IPS-18a (cell line): Measurements from ENCODE around the gene ZNF213.
"Not testable (repeated sequence)": the region's sequence is repeated elsewhere in the genome, so short reads cannot be mapped to it uniquely, and the experiment has no call there.

Source experiments
- H3K27ac ChIP-seq: one replicate; pipeline ENCODE4 v1.5.1; 2013; ENCODE audit warnings: low read length
- H3K27me3 ChIP-seq: one replicate; pipeline ENCODE4 v1.6.1; 2013; ENCODE audit warnings: mild to moderate bottlenecking, low read length; ENCODE audit not compliant: control insufficient read depth, insufficient read depth
- H3K36me3 ChIP-seq: one replicate; pipeline ENCODE4 v1.6.1; 2013; ENCODE audit warnings: low read depth, low read length; ENCODE audit not compliant: control insufficient read depth
- H3K4me1 ChIP-seq: one replicate; pipeline ENCODE4 v1.6.1; 2013; ENCODE audit warnings: low read depth, low read length; ENCODE audit not compliant: control insufficient read depth
- H3K4me3 ChIP-seq: one replicate; pipeline ENCODE4 v1.5.1; 2013; ENCODE audit warnings: low read length
- H3K9ac ChIP-seq: one replicate; pipeline ENCODE4 v1.6.1; 2013; ENCODE audit warnings: mild to moderate bottlenecking, low read length, moderate library complexity
- H3K9me3 ChIP-seq: one replicate; pipeline ENCODE4 v1.6.1; 2013; ENCODE audit warnings: low read depth, low read length; ENCODE audit not compliant: control insufficient read depth

ZNF213 gene

GRCh38 chr16:3138823-3139426, 4.1 kb downstream of the ZNF213 start:
- Histone ChIP-seq H3K4me3 (no peak overlapping the region), H3K27me3 (no peaks in the 10 kb centered on the region), H3K27ac (no peak overlapping the region), H3K9me3 (no peaks in the 10 kb centered on the region), H3K9ac (no peak overlapping the region), H3K36me3 (no peaks in the 10 kb centered on the region), H3K4me1 (no peaks in the 10 kb centered on the region)

GRCh38 chr16:3139561-3139960, 4.7 kb downstream of the ZNF213 start:
- H3K27me3 ChIP-seq, H3K9ac ChIP-seq, H3K4me1 ChIP-seq, H3K36me3 ChIP-seq, H3K4me3 ChIP-seq, H3K27ac ChIP-seq, H3K9me3 ChIP-seq: not testable (repeated sequence)

DNA sequence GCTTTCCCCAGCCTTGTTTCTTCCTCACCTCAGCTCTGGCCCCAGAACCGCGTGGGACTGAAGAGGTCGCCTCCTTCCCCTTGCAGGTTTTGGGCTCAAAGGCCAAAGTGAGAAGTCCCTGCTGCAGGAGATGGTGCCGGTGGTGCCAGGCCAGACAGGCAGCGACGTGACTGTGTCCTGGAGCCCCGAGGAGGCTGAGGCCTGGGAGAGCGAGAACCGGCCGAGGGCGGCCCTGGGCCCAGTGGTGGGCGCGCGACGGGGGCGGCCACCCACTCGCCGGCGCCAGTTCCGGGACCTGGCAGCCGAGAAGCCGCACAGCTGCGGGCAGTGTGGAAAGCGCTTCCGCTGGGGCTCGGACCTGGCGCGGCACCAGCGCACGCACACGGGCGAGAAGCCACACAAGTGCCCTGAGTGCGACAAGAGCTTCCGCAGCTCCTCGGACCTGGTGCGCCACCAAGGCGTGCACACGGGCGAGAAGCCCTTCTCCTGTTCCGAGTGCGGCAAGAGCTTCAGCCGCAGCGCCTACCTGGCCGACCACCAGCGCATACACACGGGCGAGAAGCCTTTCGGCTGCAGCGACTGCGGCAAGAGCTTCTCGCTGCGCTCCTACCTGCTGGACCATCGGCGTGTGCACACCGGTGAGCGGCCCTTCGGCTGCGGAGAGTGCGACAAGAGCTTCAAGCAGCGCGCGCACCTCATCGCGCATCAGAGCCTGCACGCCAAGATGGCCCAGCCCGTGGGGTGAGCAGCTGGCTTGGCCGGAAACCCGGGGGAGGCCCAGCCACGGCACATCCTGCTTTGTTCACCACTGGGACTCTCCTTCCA, 6.0 kb downstream of the ZNF213 start:
- no peaks in the 10 kb centered on the region for H3K9me3 ChIP-seq
- no peaks in the 10 kb centered on the region for H3K4me1 ChIP-seq
- no peak overlapping the region for H3K27ac ChIP-seq
- H3K36me3 ChIP-seq, result no peaks in the 10 kb centered on the region
- H3K27me3 ChIP-seq, result no peaks in the 10 kb centered on the region
- H3K4me3 ChIP-seq, result no peak overlapping the region
- no peak overlapping the region for H3K9ac ChIP-seq

DNA sequence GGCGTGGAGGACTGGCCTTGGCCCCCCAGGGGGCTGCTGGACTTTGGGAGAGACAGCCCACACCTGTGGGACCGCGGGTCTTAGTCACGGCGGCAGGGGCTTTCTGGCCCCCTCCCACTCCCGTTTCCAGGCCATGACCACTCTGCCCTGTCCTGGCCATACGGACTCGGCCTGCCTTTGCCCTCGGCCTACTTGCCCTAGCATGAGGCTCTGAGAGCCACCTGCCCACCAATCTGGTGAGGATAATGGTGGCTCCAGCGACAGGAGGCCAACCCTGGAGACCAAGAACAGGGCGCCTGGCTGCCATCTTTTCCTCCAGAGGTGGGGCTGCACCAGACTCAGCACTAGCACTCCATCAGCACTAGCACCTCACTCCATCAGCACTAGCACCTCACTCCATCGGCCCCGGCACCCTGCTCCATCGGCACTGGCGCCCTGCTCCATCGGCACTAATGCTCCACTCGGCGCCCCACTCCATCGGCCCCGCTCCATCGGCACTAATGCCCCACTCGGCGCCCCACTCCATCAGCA, 7.0 kb downstream of the ZNF213 start:
- H3K9ac ChIP-seq, result no peak overlapping the region
- no peaks in the 10 kb centered on the region for H3K9me3 ChIP-seq
- no peaks in the 10 kb centered on the region for H3K36me3 ChIP-seq

DNA sequence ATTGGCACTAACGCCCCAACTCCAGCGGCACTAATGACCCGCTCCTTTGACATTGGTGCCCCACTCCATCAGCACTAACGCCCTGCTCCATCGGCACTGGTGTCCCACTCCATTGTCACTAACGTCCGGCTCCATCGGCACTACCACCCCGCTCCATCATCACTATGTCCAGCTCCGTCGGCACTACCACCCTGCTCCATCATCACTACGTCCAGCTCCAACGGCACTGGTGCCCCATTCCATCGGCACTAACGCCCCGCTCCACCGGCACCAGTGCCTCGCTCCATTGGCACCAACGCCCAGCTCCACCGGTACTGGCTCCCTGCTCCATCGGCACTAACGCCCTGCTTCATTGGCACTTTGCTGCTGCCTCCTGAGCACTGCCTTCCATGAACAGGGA, 7.5 kb downstream of the ZNF213 start:
- H3K9me3 ChIP-seq, result no peaks in the 10 kb centered on the region
- no peaks in the 10 kb centered on the region for H3K36me3 ChIP-seq
- H3K27me3 ChIP-seq, result no peaks in the 10 kb centered on the region
- H3K27ac ChIP-seq, result no peak overlapping the region
- no peak overlapping the region for H3K9ac ChIP-seq
- H3K4me1 ChIP-seq, result no peaks in the 10 kb centered on the region
- no peak overlapping the region for H3K4me3 ChIP-seq

More for the DNA sequence above, 7.0 kb downstream of the ZNF213 start:
- Histone ChIP-seq H3K27ac (no peak overlapping the region), H3K4me1 (no peaks in the 10 kb centered on the region), H3K4me3 (no peak overlapping the region), H3K27me3 (no peaks in the 10 kb centered on the region)

DNA sequence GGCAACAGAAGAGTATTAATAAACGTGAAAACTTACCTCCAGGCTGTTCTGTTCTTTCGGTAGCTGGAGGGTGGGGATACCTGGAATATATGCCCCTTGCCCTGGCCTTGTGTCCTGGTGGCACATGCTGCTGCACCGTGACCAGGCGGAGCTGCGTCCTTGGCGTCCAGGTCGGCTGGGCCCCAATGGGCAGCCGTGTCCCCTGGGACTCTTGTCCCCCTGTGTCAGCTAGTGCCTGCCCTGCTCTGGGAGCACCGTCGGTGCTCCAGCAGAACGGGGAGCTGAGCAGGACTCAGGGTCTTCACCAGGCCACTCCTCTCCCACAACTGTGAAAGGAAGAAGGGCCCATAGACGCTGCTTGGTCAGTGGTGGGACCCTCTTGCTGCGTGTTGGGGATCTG, 7.9 kb downstream of the ZNF213 start:
- no peaks in the 10 kb centered on the region for H3K4me1 ChIP-seq
- H3K9me3 ChIP-seq, result no peaks in the 10 kb centered on the region

DNA sequence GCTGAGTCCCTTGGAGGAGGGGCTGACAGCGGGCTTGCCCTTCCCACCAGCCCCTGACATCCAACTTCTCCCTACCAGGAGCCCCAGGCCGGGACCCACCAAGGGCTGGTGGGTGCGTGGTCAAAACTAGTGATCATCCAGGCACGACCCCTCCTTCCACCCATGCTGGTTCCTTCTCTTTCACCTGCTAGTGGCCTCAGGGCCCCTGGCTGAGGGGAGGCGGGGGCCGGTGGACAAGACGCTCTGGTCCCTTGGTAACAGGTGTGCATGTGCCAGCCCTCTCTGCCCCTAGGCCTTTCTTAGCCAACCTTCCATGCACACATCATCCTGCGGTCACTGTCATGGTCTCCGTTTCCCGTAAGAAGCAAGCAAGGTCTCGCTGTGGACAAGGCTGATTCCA, 8.4 kb downstream of the ZNF213 start:
- Histone ChIP-seq H3K9ac (no peak overlapping the region), H3K27ac (no peak overlapping the region), H3K4me3 (no peak overlapping the region), H3K4me1 (no peaks in the 10 kb centered on the region), H3K27me3 (peaks cover 8% of the 10 kb centered on the region), H3K36me3 (no peaks in the 10 kb centered on the region), H3K9me3 (no peaks in the 10 kb centered on the region)

More for the DNA sequence above, 7.9 kb downstream of the ZNF213 start:
- H3K4me3 ChIP-seq, result no peak overlapping the region
- no peaks in the 10 kb centered on the region for H3K36me3 ChIP-seq
- no peak overlapping the region for H3K27ac ChIP-seq
- peaks cover 3% of the 10 kb centered on the region for H3K27me3 ChIP-seq
- no peak overlapping the region for H3K9ac ChIP-seq

GRCh38 chr16:3143598-3144320, 8.9 kb downstream of the ZNF213 start:
- H3K4me3 ChIP-seq, result no peak overlapping the region
- no peaks in the 10 kb centered on the region for H3K4me1 ChIP-seq

DNA sequence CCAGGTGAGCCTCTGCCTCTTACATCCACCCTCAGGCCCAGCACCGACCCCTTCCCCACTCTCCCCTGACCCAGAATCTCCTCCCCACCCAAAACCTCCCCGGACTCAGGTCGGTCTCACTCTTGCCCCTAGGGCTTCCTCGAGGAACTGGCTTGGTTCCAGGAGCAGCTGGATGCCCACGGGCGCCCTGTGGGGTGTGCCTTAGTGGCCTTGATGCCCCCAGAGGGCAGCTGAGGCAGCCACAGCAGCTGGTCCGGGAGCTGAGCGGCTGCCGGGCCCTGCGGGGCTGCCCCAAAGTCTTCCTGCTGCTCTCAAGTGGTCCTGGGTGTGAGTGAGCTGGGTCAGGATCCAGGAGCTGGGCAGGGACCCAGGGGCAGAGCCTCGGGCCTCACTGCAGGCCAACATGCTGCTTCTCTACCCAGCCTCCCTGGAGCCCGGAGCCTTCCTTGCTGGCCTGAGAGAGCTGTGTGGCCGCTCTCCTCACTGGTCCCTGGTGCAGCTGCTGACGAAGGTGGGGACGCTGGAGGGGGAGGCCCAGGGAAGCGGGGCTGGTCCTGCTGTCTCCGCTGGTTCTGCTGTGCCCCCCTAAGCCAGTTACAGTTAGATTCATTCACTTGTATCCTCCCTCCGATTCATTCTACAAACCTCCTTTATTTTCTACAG, 9.6 kb downstream of the ZNF213 start:
- Histone ChIP-seq H3K27ac (no peak overlapping the region), H3K4me3 (no peak overlapping the region), H3K9ac (no peak overlapping the region), H3K27me3 (peaks cover 20% of the 10 kb centered on the region), H3K9me3 (no peaks in the 10 kb centered on the region), H3K36me3 (no peaks in the 10 kb centered on the region), H3K4me1 (no peaks in the 10 kb centered on the region)

More at GRCh38 chr16:3143598-3144320, 8.9 kb downstream of the ZNF213 start:
- no peaks in the 10 kb centered on the region for H3K36me3 ChIP-seq
- peaks cover 13% of the 10 kb centered on the region for H3K27me3 ChIP-seq
- no peaks in the 10 kb centered on the region for H3K9me3 ChIP-seq
- no peak overlapping the region for H3K27ac ChIP-seq
- no peak overlapping the region for H3K9ac ChIP-seq

GRCh38 chr16:3145151-3145550, 10.3 kb downstream of the ZNF213 start:
- Histone ChIP-seq H3K27me3 (peaks cover 20% of the 10 kb centered on the region), H3K36me3 (no peaks in the 10 kb centered on the region), H3K27ac (no peak overlapping the region), H3K9ac (no peak overlapping the region), H3K4me1 (no peaks in the 10 kb centered on the region), H3K9me3 (no peaks in the 10 kb centered on the region), H3K4me3 (no peak overlapping the region)

- Histone ChIP-seq H3K36me3 (no peaks in the 10 kb centered on the region), H3K27ac (no peak overlapping the region), H3K4me1 (no peaks in the 10 kb centered on the region), H3K27me3 (peaks cover 20% of the 10 kb centered on the region), H3K4me3 (no peak overlapping the region), H3K9ac (no peak overlapping the region), H3K9me3 (no peaks in the 10 kb centered on the region)
These were observed 10.8 kb downstream of the ZNF213 start for GRCh38 chr16:3145660-3146059.
